Stimulated activated CD4-positive, alpha-beta T cell treated with anti-CD3 and anti-CD28 coated beads, Interleukin-2, amount 100 ng/mL, for 48 hours (primary cell): ENCODE results near the gene DUS2.
"Not testable (repeated sequence)": the region's sequence is repeated elsewhere in the genome, so short reads cannot be mapped to it uniquely, and the experiment has no call there.

Experiments
- DNase-seq, 2 donors: peaks; one replicate each; pipeline ENCODE4 v3.0.0-alpha.2; 2020

DUS2 gene

GRCh38 chr16:67998779-67999688, 24.1 kb upstream of the DUS2 start, which contains the start of gene DPEP2:
DPEP2 (minus strand) TSS chr16:67999484; CDS start chr16:67993212, 6,272 bp downstream.
- DNase-seq = not testable (repeated sequence)

DNA sequence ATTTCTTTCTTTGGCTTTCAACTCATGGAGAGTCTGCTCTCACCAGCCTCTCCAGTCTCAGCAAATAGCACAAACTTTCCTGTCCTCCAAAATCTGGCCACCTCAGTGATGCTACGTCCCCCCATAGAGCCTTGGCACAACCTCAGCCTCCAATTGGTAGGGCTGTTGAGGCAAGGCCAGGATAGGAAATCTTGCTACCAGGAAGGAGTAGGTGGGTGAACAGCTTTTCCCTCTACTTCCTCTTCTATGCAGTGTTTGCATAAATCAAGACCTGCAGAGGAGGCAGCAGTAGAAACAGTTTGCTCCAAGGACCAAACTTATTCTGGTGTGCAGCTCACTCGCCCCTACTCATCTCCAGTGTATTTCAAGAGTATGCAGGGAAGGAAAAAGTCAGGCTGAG, 23.1 kb upstream of the DUS2 start:
- no peak for DNase-seq

GRCh38 chr16:68000450-68000849, 22.6 kb upstream of the DUS2 start:
- no peak for DNase-seq

DNA sequence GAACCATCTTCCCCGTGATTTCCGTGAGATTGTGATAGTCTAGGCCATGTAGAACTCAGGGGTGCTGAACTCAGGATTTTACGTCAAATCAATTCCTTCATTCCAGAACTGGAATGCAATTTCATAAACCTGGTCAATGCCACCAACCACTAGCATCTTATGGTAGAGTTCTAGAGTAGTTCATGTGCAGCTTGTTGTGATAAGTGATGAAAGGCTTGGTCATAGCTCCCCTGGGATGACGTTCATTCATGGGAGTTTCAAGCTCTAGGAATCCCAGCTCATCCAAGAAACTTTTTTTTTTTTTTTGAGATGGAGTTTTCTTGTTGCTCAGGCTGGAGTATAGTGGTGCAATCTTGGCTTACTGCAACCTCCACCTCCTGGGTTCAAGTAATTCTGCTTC, 20.1 kb upstream of the DUS2 start:
- DNase-seq = no peak

- DNase-seq = no peak
Measured at GRCh38 chr16:68005211-68005610, 17.9 kb upstream of the DUS2 start.

DNA sequence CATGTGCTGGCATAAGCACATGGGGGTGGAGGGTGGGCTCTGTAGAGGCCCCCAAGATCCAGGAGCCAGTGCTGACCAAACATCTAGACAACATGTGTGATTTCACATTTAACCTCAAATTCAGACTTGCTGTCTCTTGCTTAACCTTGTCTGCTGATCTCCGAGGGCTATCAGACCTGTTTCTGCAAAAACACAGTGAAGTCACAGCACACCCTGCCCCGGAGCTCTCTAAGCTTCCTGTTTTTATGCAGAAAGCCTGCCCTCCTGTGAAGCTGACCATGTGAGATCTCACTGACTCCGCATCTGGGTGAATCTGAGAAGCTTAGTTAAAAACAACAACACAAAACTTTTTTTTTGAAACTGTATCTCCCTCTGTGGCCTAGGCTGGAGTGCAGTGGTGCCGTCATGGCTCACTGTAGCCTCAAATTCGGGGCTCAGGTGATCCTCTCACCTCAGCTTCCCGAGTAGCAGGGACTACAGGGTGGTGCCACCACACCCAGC, 17.2 kb upstream of the DUS2 start:
- DNase-seq = no peak

DNA sequence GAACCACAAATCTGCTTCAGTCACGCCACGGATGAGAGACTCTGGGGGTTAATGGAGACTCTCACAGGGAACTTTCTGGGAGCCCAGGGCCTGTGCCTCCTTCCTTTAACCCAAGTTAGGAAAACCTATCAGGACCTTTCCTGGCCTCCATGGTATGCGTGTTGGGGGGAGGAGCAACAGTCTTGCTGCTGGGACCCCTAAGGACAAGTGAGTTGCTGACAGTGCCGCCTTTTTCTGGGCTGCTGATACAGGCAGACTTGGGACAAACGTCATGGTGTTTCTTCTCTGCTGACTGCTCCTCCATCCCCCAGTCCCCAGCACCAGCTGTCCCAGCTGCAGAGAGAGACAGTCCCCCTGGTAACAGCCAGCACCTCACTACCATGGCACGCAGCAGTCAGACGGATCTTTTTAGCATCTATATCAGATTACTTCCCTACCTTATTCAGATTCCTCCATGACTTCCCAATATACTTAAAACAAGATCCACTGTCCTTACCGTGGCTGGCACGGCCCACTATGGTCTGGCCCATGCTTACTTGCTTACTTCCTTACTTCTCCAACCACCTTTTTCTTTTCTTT, 13.8 kb upstream of the DUS2 start:
- DNase-seq = no peak

DNA sequence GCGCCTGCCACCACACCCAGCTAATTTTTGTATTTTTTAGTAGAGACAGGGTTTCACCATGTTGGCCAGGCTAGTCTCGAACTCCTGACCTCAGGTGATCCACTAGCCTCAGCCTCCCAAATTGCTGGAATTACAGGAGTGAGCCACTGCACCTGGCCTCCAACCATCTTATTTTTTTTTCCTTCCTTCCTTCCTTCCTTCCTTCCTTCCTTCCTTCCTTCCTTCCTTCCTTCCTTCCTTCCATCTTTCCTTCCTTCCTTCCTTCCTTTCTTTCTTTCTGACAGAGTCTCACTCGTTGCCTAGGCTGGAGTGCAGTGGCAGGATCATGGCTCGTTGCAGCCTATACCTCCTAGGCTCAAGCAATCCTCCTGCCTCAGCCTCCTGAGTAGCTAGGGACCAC, 13.2 kb upstream of the DUS2 start:
- not testable (repeated sequence) for DNase-seq

GRCh38 chr16:68013440-68013839, 9.6 kb upstream of the DUS2 start:
- DNase-seq = no peak

DNA sequence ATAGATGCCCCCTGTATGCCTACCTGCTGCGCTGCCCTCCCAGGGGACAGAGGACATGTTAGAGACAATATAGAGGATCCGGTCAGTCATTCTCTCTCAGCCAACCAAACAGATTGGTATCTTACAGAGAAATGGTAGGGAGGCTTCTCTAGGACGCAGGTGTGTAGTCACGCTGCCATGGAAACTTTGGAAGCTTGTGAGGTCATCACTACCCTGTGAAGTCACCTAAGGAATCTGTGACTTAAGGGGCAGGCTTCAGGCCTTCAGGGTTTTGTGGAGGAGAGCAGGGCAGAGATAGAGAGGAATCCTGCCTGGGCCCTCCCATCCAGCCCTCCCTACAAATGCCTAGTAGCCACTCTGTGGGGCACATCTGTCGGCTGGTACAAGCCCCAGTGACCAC, 7.4 kb upstream of the DUS2 start, which contains the start of gene DPEP2NB:
Gene DPEP2NB, minus strand, starts transcription at position 231 of the 400 bp plus-strand sequence. Its CDS starts 141 bp downstream, at position 90.
- DNase-seq = no peak

DNA sequence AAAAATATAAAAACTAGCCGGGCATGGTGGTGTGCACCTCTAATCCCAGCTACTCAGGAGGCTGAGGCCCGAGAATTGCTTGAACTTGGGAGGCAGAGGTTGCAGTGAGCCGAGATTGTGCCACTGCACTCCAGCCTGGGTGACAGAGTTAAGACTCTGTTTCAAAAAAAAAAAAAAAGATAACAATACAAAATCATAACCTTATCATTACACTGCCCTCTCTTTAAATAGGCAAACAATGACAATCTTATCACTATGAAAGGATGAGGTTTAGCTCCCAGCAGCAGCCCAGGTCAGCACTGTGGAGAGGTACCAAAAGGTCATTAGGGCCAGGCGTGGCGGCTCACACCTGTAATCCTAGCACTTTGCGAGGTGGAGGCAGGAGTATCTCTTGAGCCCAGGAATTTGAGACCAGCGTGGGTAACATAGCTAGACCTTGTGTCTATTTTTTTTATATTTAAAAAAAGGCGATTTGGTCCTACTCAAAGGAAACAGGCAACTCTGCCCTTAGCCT, 3.9 kb upstream of the DUS2 start:
- DNase-seq = no peak

DNA sequence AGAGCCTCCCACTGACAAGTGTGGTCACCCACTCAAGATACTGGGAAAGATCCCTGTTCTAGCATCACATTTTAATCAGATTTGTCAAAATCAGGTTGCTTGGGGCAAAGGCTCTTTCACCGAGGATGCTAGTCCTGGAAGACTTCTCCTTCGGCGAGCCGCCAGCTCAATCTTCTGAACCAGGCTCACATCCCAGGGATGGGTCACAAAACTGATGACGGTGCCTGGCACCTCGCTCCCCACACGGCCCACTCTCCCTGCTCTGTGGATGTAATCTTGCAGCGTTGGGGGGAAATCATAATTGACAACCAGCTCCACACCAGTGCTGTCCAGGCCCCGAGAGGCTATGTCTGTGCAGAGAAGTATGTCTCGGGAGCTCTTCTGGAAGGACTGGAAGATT, 1.6 kb upstream of the DUS2 start:
- DNase-seq = no peak

GRCh38 chr16:68022278-68022727, 781 bp upstream of the DUS2 start:
- DNase-seq = no peak

DNA sequence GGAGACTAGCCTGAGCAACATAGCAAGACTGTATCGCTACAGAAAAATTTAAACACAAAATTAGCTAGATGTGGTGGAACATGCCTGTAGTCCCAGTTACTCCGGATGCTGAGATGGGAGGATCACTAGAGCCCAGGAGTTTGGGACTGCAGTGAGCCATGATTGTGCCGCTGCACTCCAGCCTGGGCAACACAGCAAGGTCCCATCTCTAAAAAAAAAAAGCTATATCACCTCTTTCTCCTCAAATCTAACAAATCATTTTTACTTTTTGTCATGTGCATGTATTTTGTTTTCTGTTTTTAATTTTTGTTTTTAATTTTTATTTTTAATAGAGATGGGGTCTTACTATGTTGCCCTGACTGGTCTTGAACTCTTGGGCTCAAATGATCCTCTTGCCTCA, 5.9 kb downstream of the DUS2 start:
- DNase-seq = no peak

GRCh38 chr16:68030108-68030507, 7.0 kb downstream of the DUS2 start:
- DNase-seq = not testable (repeated sequence)

DNA sequence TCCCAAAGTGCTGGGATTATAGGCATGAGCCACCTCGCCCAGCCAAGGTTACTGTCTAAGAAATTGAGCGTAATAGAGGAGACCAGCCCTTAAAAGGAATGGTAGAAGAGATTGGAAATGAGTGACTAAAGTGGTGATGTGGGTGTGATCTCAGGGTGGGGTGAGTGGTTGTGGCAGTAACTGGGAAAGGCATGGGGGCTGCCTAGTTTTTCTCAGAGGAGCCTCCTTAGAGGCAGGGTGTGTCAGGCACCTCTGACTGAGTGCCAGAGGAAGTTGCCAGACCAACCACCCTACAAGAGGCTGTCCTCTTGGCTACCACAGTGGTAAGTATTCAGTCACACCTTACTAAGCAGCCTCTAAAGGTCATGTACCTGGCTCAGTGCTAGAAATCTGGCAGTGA, 8.9 kb downstream of the DUS2 start:
- DNase-seq = no peak

GRCh38 chr16:68033101-68033500, 10.0 kb downstream of the DUS2 start:
- DNase-seq = no peak

GRCh38 chr16:68035227-68035626, 12.1 kb downstream of the DUS2 start:
- DNase-seq = no peak

GRCh38 chr16:68037841-68038597, 14.9 kb downstream of the DUS2 start:
- no peak for DNase-seq

DNA sequence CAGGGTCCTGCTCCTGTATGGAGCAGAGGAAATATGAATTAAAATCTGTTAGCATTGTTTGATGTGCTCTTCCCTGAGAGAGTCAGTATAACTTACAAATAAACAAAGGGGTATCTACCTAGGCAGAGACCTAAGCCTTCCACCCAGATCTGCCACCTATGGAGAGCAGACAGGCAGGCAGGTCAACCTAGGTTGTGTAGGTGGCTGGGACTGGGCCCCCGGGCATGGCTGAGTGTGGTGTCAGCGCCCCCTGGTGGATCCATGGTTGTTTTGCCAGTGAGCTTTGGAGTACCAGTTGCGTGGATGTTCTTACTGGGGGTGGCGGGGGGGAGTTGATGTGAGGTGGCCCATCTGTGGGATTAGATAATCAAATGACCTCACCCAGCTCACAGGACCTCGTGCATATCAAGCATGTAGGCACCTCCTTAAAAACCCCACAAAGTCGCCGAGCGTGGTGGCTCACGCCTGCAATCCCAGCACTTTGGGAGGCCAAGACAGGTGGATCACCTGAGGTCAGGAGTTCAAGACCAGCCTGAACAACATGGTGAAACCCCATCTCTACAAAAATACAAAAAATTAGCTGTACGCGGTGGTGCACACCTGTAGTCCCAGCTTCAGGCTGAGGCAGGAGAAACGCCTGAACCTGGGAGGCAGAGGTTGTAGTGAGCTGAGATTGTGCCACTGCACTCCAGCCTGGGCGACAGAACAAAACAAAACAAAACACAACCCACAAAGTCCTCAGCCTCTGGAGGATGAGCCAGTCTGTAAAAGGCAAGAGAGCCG, 17.6 kb downstream of the DUS2 start:
- DNase-seq = peak; percentile 86 to 94

DNA sequence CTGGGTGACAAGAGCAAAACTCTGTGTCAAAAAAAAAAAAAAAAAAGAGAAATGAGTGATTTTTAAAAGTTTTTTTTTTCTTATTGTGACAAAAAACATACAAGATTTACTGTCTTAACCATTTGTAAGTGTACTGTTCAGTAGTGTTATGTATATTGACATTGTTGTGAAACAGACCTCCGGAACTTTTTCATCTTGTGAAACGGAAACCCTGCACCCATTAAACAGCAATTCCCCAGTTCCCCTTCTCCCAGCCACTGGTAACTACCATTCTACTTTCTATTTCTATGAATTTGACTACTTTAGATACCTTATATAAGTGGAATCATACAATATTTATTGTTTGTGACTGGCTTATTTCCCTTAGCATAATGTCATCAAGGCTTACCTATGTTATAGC, 18.7 kb downstream of the DUS2 start:
- no peak for DNase-seq

DNA sequence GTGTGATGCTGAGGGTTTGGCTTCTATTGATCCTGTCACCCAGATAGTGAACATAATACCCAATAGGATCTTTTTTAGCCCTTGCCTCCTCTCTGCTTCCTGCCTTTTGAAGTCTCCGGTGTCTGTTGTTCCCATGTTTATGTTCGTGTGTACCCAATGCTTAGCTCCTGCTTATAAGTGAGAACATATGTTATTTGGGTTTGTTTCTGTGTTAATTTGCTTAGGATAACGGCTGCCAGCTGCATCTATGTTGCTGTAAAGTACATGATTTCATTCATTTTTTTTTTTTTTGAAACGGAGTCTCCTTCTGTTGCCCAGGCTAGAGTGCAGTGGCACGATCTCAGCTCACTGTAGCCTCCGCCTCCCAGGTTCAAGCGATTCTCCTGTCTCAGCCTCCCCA, 23.0 kb downstream of the DUS2 start:
- DNase-seq = no peak
